NCI-H82 (cell line): ENCODE data around the gene ASTN2.
"Not testable (repeated sequence)": the region's sequence is repeated elsewhere in the genome, so short reads cannot be mapped to it uniquely, and the experiment has no call there.

ENCODE experiments used
- DNase-seq: peaks from one replicate; lab custom pipeline; 2025; lab: John Stamatoyannopoulos, UW

ASTN2 gene

GRCh38 chr9:117075636-117076035 lies 339.2 kb downstream of the ASTN2 start:
- peak; percentile 34 for DNase-seq

GRCh38 chr9:117074784-117075520 lies 339.9 kb downstream of the ASTN2 start:
- DNase-seq: peak; percentile 86

GRCh38 chr9:117074342-117074662 lies 340.6 kb downstream of the ASTN2 start:
- DNase-seq: no peak

- peak; percentile 79 for DNase-seq
These were observed 341.1 kb downstream of the ASTN2 start for GRCh38 chr9:117073539-117074341.

- no peak for DNase-seq
These were observed 341.8 kb downstream of the ASTN2 start for GRCh38 chr9:117073071-117073470.

GRCh38 chr9:117072216-117072615 lies 342.6 kb downstream of the ASTN2 start:
- no peak for DNase-seq

- not testable (repeated sequence) for DNase-seq
These were observed 343.1 kb downstream of the ASTN2 start for GRCh38 chr9:117071673-117072207.

- DNase-seq: no peak
These were observed 351.0 kb downstream of the ASTN2 start for GRCh38 chr9:117063721-117064471.

- no peak for DNase-seq
These were observed 353.9 kb downstream of the ASTN2 start for GRCh38 chr9:117060963-117061362.

- DNase-seq: no peak
These were observed 364.9 kb downstream of the ASTN2 start for GRCh38 chr9:117050007-117050406.

GRCh38 chr9:117046666-117047327 lies 368.1 kb downstream of the ASTN2 start:
- DNase-seq: no peak

- DNase-seq: peak; percentile 5
These were observed 370.6 kb downstream of the ASTN2 start for GRCh38 chr9:117044241-117044640.

- no peak for DNase-seq
These were observed 371.7 kb downstream of the ASTN2 start for GRCh38 chr9:117043159-117043558.

GRCh38 chr9:117035546-117035945 lies 379.3 kb downstream of the ASTN2 start:
- no peak for DNase-seq

- DNase-seq: no peak
These were observed 380.0 kb downstream of the ASTN2 start for GRCh38 chr9:117034866-117035265.

GRCh38 chr9:117030254-117030768 lies 384.5 kb downstream of the ASTN2 start:
- DNase-seq: no peak

GRCh38 chr9:117029341-117029740 lies 385.5 kb downstream of the ASTN2 start:
- DNase-seq: peak; percentile 4

GRCh38 chr9:117028103-117028858 lies 386.6 kb downstream of the ASTN2 start:
- peak; percentile 55 for DNase-seq

- no peak for DNase-seq
These were observed 393.0 kb downstream of the ASTN2 start for GRCh38 chr9:117021906-117022305.

- DNase-seq: no peak
These were observed 395.8 kb downstream of the ASTN2 start for GRCh38 chr9:117018966-117019617.
